Right lobe of liver (tissue), 6 donors: Measurements from ENCODE around the gene SPATA7. TPM values are rescaled to one million over a fixed set of nuclear protein-coding genes. Genes with fewer than 3 reads are reported as not detected.

Source experiments
- ATAC-seq, 4 donors: fragments of 200-7000 bp; cut with Tn5 transposase; one replicate each; pipeline ENCODE4 v1.9.1; 2020; ENCODE audit warnings: mild to moderate bottlenecking in 4 of 4, moderate library complexity in 4 of 4
- DNase-seq, 3 donors: peaks; one replicate each; pipeline ENCODE4 v3.0.0-alpha.2; 2020
- H3K27ac ChIP-seq, 3 donors: fragments of 200-600 bp; one replicate each; pipeline ENCODE4 v1.8.0; 2022
- H3K27me3 ChIP-seq, 2 donors: fragments of 200-600 bp; one replicate each; pipeline ENCODE4 v1.8.0; 2022
- H3K36me3 ChIP-seq, 4 donors: fragments of 200-600 bp; sonication (generic) in 1 of 4; one replicate each; pipeline versions ENCODE4 v1.5.1 to v1.8.0; 2017 to 2022; ENCODE audit warnings: control low read depth in 1 of 4
- H3K4me1 ChIP-seq, 4 donors: fragments of 200-600 bp; sonication (generic) in 1 of 4; one replicate each; pipeline versions ENCODE4 v1.5.1 to v1.8.0; 2017 to 2022; ENCODE audit warnings: control low read depth in 1 of 4
- H3K4me3 ChIP-seq, 3 donors: fragments of 200-600 bp; one replicate each; pipeline ENCODE4 v1.8.0; 2022
- H3K9me3 ChIP-seq, 4 donors: fragments of 200-600 bp; sonication (generic) in 1 of 4; one replicate each; pipeline versions ENCODE4 v1.5.1 to v1.8.0; 2017 to 2022; ENCODE audit warnings: control low read depth in 1 of 4
- POLR2A ChIP-seq: fragments of 450-650 bp; IDR thresholded peaks from one replicate; pipeline ENCODE4 v1.6.1; 2017; ENCODE audit warnings: antibody characterized with exemption, mild to moderate bottlenecking
- WGBS: methylation state at CpG from one replicate; pipeline ENCODE4 v1.1.6; 2018; ENCODE audit warnings: low coverage, low lambda C conversion rate; ENCODE audit not compliant: insufficient coverage; ENCODE audit errors: missing lambda C conversion rate; 5-methylcytosine and 5-hydroxymethylcytosine counted together
- intact Hi-C, 2 donors: fragments of 100-400 bp; cut with DNase I; formaldehyde crosslinking; loops; one replicate each; pipeline versions ENCODE4 v1.11.2 to v1.14.1; 2022
- total RNA-seq, 6 experiments: library from RNA; depleted of rRNA in 2 of 6; stranded (reverse); fragments of >200 nt in 2 of 6; fragmentation: NEBNext Ultra II Directional in 3 of 6; extraction: Animal tissue kit (Norgen Biotek cat#: 25700) in 3 of 6; gene quantifications; one replicate each; pipeline versions ENCODE4 v1.1.0 to v1.2.4, GENCODE V29; 2016 to 2023
- TF ChIP-seq, protein P1 (sequence below), 4 donors: fragments of 200-600 bp in 3 of 4; fragments of 450-650 bp in 1 of 4; IDR thresholded peaks; one replicate each; pipeline versions ENCODE4 v1.5.1 to v1.8.0; 2016 to 2022; ENCODE audit warnings: antibody characterized with exemption in 4 of 4, mild to moderate bottlenecking in 2 of 4
- donor health status: DM: no; HTN: yes; CAD: no.
- donor health status: DM: no; HTN: no; CAD: no.
- donor health status: DM: no; HTN: no; CAD: no.
- donor health status: DM: no; HTN: yes; CAD: no.
- donor health status: DM: no; HTN: yes; CAD: no.

The SPATA7 gene
- total RNA-seq, 6 experiments from 2014 or later: 3.3 to 10.2 (median 5.6) TPM

DNA sequence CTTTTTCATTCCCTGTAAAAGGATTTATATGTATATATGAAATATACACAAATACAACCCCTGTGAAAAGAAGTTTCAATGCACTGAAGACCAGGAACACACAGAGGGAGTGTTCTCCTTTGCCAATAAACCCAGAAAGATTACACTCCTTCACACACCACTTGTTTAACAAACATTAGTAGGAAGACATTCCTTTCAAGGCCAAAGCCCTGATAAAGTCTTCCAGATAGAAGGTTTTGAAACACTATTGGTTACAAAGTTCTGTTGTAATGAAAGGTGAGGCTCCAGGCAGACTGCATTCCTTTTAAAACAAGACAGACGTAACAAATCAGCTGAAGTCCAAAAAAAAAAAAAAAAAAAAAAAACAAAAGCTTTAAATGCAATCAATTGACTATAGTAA lies 88.3 kb downstream of the SPATA7 start:
- no peak for DNase-seq
- intact Hi-C loops: no loop called here
- Histone ChIP-seq H3K4me3 (no peak overlapping the region), H3K4me1 (no peaks in the 10 kb centered on the region), H3K36me3 (peaks cover 0 to 31% (median 6%) of the 10 kb centered on the region in 4 donors), H3K27ac (no peak overlapping the region), H3K27me3 (no peaks in the 10 kb centered on the region), H3K9me3 (no peaks in the 10 kb centered on the region)
- 90% methylated on average over 1 of the region's 1 CpG for WGBS
- TF ChIP-seq POLR2A: no peak
- TF ChIP-seq, protein P1, sequence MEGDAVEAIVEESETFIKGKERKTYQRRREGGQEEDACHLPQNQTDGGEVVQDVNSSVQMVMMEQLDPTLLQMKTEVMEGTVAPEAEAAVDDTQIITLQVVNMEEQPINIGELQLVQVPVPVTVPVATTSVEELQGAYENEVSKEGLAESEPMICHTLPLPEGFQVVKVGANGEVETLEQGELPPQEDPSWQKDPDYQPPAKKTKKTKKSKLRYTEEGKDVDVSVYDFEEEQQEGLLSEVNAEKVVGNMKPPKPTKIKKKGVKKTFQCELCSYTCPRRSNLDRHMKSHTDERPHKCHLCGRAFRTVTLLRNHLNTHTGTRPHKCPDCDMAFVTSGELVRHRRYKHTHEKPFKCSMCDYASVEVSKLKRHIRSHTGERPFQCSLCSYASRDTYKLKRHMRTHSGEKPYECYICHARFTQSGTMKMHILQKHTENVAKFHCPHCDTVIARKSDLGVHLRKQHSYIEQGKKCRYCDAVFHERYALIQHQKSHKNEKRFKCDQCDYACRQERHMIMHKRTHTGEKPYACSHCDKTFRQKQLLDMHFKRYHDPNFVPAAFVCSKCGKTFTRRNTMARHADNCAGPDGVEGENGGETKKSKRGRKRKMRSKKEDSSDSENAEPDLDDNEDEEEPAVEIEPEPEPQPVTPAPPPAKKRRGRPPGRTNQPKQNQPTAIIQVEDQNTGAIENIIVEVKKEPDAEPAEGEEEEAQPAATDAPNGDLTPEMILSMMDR (IDR thresholded peaks at IDR 0.05): no peak
- no peak for ATAC-seq

DNA sequence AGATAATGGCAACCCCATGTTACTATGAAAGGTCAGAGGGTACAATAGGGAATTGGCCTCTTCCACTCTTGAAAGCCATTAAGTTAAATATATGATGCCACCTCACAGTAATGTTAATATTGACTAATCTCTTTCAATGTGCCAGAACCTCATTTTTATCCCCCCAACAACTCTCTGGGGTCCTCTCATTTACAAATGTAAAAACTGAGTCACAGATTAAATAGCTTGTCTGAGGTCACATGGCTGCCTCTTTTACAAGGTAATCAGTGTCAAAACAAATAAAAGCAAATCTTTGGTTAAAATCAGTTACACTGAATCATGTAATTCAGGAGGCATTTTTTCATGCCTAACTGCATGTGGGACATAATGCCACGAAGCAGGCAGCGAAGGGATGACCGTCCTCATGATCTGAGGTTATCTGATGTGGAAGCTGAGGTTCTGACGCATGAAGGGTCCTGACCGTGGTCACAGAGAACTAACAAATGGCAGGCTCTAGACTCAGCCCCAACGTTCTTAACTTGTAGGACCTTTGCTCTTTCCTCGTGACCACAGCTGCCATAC lies 90.8 kb downstream of the SPATA7 start:
- H3K4me1 ChIP-seq: no peaks in the 10 kb centered on the region
- intact Hi-C loops: no loop called here
- H3K27me3 ChIP-seq: no peaks in the 10 kb centered on the region
- DNase-seq: no peak
- no peak for ATAC-seq
- peaks cover 0 to 31% (median 10%) of the 10 kb centered on the region in 4 donors for H3K36me3 ChIP-seq
- no peak overlapping the region for H3K27ac ChIP-seq
- no peak overlapping the region for H3K4me3 ChIP-seq
- WGBS: 78% methylated on average over 7 of the region's 7 CpGs
- no peaks in the 10 kb centered on the region for H3K9me3 ChIP-seq
- TF ChIP-seq, protein P1 (IDR thresholded peaks at IDR 0.05): no peak
- TF ChIP-seq POLR2A: no peak

DNA sequence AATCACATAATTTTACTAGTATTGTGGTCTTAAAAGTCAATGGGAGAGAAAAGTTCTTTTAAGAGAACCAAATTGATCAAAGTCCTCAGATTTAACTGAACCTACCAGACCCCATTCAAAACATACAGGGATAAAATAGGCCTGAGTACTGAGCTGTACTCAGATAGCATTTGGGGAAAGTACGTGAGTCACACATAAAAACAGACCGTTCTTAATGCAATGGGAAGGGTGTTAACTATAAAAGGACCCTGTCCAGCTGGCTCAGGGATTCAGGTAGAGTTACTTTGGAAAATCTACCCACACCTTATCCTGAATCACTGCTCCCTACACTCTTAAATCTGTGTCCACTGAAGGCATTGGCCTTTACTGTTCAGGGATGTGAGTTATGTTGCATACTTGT lies 91.4 kb downstream of the SPATA7 start:
- DNase-seq: no peak
- no peaks in the 10 kb centered on the region for H3K9me3 ChIP-seq
- no peaks in the 10 kb centered on the region for H3K4me1 ChIP-seq
- TF ChIP-seq POLR2A: no peak
- TF ChIP-seq, protein P1 (IDR thresholded peaks at IDR 0.05): no peak
- no peak overlapping the region for H3K4me3 ChIP-seq
- no peak for ATAC-seq
- WGBS: 83% methylated on average over 1 of the region's 2 CpGs
- H3K27me3 ChIP-seq: no peaks in the 10 kb centered on the region
- intact Hi-C loops: no loop called here
- peaks cover 0 to 26% (median 7%) of the 10 kb centered on the region in 4 donors for H3K36me3 ChIP-seq
- H3K27ac ChIP-seq: no peak overlapping the region

DNA sequence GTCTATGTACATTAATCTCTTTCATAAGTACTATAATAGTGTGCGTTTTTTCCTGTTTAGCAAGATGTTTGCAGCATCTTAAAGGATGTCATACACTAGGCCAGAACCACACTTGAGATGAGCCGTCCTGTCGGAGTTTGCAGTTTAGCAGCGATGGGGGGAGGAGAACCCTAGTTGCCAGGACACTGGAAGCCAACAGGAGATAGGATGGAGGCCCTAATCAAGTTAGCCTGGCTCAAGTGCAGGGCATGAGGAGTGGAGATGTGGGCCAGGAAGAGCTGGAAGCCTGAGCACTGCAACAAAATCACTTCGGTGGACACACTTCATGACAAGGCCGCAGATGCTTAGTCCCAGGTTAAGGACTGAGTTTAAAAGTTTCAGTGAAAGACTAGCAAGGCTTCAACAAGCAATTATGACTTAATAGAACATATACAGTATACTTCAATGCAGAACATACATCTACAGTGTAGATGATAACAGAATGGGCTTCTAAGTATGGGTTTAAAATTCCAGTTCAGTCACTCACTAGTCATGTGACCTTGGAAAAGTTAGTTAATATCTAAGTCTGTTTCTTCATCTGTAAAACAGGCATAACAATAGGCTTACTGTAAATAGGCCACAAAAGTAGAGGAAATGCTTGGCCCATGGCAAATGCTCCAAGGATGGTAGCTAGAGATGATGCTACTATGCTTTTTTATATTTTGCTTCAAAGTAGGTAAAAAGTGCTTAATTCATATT lies 92.2 kb downstream of the SPATA7 start:
- H3K27ac ChIP-seq: no peak overlapping the region
- intact Hi-C loops: no loop called here
- H3K27me3 ChIP-seq: no peaks in the 10 kb centered on the region
- ATAC-seq: no peak
- H3K4me3 ChIP-seq: no peak overlapping the region
- no peaks in the 10 kb centered on the region for H3K4me1 ChIP-seq
- peaks cover 0 to 22% (median 7%) of the 10 kb centered on the region in 4 donors for H3K36me3 ChIP-seq
- WGBS: 79% methylated on average over 4 of the region's 6 CpGs
- no peaks in the 10 kb centered on the region for H3K9me3 ChIP-seq
- DNase-seq: no peak
- TF ChIP-seq, protein P1 (IDR thresholded peaks at IDR 0.05): no peak
- TF ChIP-seq POLR2A: no peak
